Heart left ventricle (tissue), 13 donors: ENCODE measurements around the gene PLCG2.

Experiments used
- POLR2A ChIP-seq, 2 donors: fragments of 450-650 bp; IDR thresholded peaks; one replicate each; pipeline ENCODE4 v1.6.1; 2017; ENCODE audit warnings: antibody characterized with exemption in 2 of 2, mild to moderate bottlenecking in 2 of 2, moderate library complexity in 2 of 2
- TF ChIP-seq, protein P1 (sequence below), 12 donors: fragments of 200-600 bp; sonication (generic) in 4 of 12; IDR thresholded peaks; one replicate each; pipeline versions ENCODE4 v1.5.0 to v1.8.0; 2018 to 2022; ENCODE audit warnings: antibody characterized with exemption in 12 of 12, mild to moderate bottlenecking in 5 of 12
- donor health status: ischemic (EF 13 %, LVEDD 7.1; RV severe dilation, severe dysfunction).
- donor health status: DM: no; HTN: yes; CAD: no.
- donor health status: DM: no; HTN: no; CAD: no.
- donor health status: ischemic (EF 25% LVEDD 6.9; RV normal size, moderate dysfunction).
- donor health status: ischemic (EF 25% LVEDD 5.7; RV mildly dilated, moderate dysfunction).
- donor health status: ischemic (EF 35%, LVEDD 5.7; RV mildly dilated, moderate dysfunction).
- donor health status: nonischemic (EF 11% LVEDD 7.7; RV severe dilation, severe dysfunction).
- donor health status: DM: yes; HTN: yes; CAD: no.
- donor health status: PGD.
- donor health status: ischemic (EF 29% LVEDD 5.4; RV normal size, mild dysfunction).
- donor health status: nonischemic (EF 23%, LVEDD 6.1; RV moderate dilation, normal function).

DNA sequence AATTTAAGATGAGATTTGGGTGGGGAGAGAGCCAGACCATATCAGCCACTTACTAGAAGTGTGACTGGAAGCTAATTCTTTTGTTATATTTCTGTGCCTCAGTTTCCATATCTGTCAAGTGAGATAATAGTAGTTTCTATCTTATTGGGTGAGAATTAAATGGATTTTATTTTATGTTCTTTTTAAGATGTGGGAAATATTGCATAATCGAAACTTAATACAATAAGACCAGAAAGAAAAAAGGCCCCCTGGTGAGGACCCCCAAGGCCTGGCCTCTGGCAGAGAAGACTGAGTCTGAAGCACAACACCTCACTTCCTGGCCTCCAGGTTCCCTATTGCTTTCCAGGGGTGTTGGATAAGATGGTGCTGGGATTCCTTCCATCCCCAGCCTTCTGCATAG lies 13.7 kb downstream of the PLCG2 start:
- TF ChIP-seq, protein P1, sequence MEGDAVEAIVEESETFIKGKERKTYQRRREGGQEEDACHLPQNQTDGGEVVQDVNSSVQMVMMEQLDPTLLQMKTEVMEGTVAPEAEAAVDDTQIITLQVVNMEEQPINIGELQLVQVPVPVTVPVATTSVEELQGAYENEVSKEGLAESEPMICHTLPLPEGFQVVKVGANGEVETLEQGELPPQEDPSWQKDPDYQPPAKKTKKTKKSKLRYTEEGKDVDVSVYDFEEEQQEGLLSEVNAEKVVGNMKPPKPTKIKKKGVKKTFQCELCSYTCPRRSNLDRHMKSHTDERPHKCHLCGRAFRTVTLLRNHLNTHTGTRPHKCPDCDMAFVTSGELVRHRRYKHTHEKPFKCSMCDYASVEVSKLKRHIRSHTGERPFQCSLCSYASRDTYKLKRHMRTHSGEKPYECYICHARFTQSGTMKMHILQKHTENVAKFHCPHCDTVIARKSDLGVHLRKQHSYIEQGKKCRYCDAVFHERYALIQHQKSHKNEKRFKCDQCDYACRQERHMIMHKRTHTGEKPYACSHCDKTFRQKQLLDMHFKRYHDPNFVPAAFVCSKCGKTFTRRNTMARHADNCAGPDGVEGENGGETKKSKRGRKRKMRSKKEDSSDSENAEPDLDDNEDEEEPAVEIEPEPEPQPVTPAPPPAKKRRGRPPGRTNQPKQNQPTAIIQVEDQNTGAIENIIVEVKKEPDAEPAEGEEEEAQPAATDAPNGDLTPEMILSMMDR (IDR thresholded peaks at IDR 0.05): no peak
- TF ChIP-seq POLR2A (IDR thresholded peaks at IDR 0.05): no peak
